ENCODE data around the gene NR4A2. TPM values are rescaled to one million over a fixed set of nuclear protein-coding genes. Genes with fewer than 3 reads are reported as not detected.
A peak's percentile ranks its signal among the peaks of the same experiment; 100 is the strongest.

The NR4A2 gene
- total RNA-seq, 2 donors from 2014 or later, result 1.0 to 5.9 TPM

DNA sequence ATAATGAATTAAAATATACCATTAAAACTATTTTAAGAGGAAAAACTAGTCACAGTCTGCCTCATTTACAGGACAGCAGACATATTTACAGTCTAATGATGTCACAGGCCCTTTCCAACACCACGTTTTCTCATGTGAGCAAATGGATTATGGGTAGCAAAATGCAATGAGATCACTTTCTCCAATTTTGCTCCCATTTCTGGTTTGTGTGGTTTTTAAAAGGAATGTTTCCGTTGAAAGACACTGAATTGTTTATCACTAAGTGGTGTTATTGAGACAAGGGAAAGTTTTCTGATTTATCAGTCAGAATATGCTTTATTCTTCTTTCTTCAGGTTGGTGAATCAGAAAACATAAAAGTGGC lies 11.4 kb upstream of the NR4A2 start:
- Histone ChIP-seq H3K9me3 (no peaks in the 10 kb centered on the region), H3K27ac (no peak overlapping the region), H3K4me1 (peaks cover 27% of the 10 kb centered on the region), H3K36me3 (replicated peaks in 1 of 2; ENCODE audit: insufficient read depth in 1 of 2, low read depth in 2 of 2) (no peaks in the 10 kb centered on the region), H3K4me3 (no peak overlapping the region), H3K27me3 (no peaks in the 10 kb centered on the region)
- 58 to 68% methylated on average over 2 of the region's 2 CpGs for WGBS, 2 donors
- TF ChIP-seq, protein P1, sequence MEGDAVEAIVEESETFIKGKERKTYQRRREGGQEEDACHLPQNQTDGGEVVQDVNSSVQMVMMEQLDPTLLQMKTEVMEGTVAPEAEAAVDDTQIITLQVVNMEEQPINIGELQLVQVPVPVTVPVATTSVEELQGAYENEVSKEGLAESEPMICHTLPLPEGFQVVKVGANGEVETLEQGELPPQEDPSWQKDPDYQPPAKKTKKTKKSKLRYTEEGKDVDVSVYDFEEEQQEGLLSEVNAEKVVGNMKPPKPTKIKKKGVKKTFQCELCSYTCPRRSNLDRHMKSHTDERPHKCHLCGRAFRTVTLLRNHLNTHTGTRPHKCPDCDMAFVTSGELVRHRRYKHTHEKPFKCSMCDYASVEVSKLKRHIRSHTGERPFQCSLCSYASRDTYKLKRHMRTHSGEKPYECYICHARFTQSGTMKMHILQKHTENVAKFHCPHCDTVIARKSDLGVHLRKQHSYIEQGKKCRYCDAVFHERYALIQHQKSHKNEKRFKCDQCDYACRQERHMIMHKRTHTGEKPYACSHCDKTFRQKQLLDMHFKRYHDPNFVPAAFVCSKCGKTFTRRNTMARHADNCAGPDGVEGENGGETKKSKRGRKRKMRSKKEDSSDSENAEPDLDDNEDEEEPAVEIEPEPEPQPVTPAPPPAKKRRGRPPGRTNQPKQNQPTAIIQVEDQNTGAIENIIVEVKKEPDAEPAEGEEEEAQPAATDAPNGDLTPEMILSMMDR (IDR thresholded peaks at IDR 0.05), result no peak
- TF ChIP-seq POLR2A (IDR thresholded peaks at IDR 0.05), result no peak
- intact Hi-C loops (cut with DNase I), result no loop called here
- DNase-seq (no peak), ATAC-seq (no peak)

DNA sequence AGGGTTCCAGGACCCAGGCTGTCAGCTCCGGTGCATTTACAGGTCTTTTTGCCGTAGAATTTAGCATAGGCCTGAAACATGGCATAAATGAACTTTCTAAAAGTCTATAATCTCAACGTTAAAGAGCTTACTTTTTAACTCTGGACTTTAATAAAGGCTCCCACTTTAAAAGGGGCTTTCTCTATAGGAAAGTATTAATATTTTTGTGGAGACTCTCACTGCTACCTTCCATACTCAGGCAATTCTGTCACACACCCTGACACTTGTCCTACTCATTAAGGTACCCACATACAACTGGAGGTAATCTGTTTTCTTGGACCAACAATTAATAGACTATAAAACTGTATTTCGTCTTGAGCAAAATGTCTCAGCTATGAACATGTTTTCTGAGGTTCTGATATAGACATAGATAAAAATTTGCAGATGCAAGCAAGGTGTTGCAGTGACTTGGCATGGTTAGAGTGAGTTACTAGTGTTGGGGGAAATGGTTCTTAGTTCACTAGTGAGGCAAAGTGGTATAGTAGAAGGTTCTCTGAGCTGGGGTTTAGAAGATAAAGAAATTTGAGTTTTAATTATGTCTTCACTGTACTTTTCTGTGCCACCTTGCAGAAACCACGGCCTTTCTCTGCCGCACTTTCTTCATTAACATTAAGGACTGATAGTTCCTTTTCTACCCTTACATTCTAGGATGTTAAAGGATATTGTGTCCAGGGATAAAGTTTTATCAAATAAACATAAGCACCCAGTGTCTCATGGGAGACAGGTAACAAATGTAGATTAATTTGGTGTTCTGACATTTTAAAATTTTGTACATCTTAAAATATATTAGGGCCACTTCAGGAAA lies 10.8 kb upstream of the NR4A2 start:
- Histone ChIP-seq H3K36me3 (replicated peaks in 1 of 2; ENCODE audit: insufficient read depth in 1 of 2, low read depth in 2 of 2) (no peaks in the 10 kb centered on the region), H3K9me3 (no peaks in the 10 kb centered on the region), H3K27me3 (no peaks in the 10 kb centered on the region), H3K27ac (peak overlapping the region; percentile 99 to 100 (median 100)), H3K4me1 (peaks cover 33% of the 10 kb centered on the region), H3K4me3 (peak overlapping the region; percentile 23 to 34)
- DNase-seq (no peak), ATAC-seq (no peak)
- TF ChIP-seq POLR2A (IDR thresholded peaks at IDR 0.05), result no peak
- TF ChIP-seq, protein P1 (IDR thresholded peaks at IDR 0.05), result no peak
- 33 to 36% methylated on average over 6 of the region's 6 CpGs for WGBS, 2 donors
- intact Hi-C loops (cut with DNase I), result no loop called here

DNA sequence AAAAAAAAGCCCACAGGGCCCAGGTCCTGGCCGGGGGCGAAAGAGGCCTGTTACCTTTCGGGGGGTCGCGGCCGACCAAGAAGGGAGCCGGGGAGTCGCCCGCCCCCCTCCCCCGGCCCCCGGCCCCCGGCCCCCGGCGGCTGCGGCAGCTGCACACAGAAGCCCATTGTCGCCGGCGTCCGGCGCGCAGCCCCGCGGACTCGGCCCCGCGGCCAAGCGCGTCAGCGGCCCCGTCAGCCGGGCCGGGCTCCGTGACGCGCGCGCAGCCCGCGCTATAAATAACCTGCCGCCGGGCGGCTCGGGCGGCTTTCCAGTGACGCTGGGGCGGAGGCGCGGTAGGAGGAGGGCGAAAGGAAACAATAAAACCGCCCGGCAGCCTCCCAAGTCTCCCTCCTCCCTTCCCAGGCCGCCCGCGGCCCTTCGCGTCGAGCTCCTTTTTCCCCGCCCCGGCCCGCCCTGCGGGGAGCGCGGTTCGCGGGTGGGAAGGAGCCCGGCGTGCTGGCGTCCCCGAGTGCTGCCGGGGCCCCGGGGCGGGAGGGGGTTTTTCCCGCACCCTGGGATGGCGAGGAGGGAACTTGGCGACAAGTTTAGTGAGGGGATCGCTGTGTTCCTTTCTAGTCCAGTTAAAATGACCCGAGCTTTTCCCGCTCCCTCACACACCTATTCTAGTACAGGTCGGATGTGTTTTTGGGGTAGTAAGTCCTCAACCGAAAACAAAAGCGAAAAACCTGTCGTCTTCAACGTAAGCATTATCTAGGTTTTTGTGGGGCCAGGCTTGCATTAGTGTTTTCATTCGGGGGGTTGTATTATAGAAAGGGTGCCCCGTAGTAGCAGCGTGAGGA lies 10.0 kb upstream of the NR4A2 start:
- 0 to 2% methylated on average over 26 to 66 of the region's 86 CpGs for WGBS, 2 donors
- H3K9me3 ChIP-seq, result no peaks in the 10 kb centered on the region
- no peaks in the 10 kb centered on the region for H3K36me3 ChIP-seq (replicated peaks in 1 of 2; ENCODE audit: insufficient read depth in 1 of 2, low read depth in 2 of 2)
- peak in 2 of 3 donors; percentile 4 to 90 for TF ChIP-seq POLR2A (IDR thresholded peaks at IDR 0.05)
- TF ChIP-seq, protein P1 (IDR thresholded peaks at IDR 0.05), result peak in 2 of 7 experiments; percentile 24 to 28
- H3K27ac ChIP-seq, result peak overlapping the region; percentile 99 to 100 (median 100)
- ATAC-seq (peak; percentile 88), DNase-seq (peak; percentile 96)
- H3K4me1 ChIP-seq, result peaks cover 40% of the 10 kb centered on the region
- intact Hi-C loops (cut with DNase I), result no loop called here
- H3K27me3 ChIP-seq, result no peaks in the 10 kb centered on the region
- peak overlapping the region; percentile 23 to 60 for H3K4me3 ChIP-seq

DNA sequence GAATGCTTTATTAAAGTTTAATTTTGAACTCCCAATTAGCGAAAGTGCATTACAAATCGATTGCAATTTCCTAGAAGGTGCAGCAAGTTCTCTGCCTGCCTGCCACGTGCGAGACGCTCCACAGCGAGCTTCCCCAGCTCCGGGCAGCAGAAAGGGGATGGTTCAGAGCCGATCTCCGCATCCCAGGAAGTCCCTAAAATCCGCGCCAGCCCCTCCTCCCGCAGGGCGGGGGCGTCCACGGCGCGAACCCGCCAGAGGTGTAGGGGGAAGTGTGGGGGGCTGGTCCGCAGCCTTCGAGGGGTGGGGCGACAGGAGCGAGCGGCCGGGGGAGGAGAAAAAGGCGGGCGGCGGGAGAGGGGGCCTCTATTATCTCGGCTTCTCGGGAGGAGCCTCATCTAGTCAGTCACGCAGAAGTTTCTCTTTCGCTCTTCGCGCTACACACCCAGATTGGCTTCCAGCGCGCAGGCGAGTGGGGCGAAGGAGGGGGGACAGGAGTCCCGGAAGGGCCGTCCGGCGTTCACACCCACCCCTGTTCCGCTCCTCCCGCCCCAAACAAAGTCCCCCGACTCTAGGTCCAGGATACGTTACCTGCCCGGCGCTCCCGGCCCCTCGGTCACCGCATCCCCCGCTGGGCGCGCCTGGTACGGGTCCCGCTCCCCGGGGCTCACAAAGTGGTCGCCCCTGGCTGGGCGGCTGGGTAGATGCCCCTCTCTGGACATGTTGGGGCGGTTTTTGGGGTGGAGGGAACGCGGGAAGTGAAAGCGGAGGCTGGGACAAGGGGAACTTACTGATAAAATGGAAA lies 9.1 kb upstream of the NR4A2 start:
- WGBS, 2 donors, result 0 to 1% methylated on average over 30 to 62 of the region's 62 CpGs
- intact Hi-C loops (cut with DNase I), result no loop called here

More for the DNA sequence above, 9.1 kb upstream of the NR4A2 start:
- DNase-seq, result peak; percentile 88 to 95 (median 88)
- H3K27me3 ChIP-seq, result no peaks in the 10 kb centered on the region
- no peaks in the 10 kb centered on the region for H3K9me3 ChIP-seq
- peaks cover 40% of the 10 kb centered on the region for H3K4me1 ChIP-seq
- peak overlapping the region; percentile 99 to 100 (median 100) for H3K27ac ChIP-seq
- peak; percentile 80 to 98 (median 96) for TF ChIP-seq POLR2A (IDR thresholded peaks at IDR 0.05)
- TF ChIP-seq, protein P1 (IDR thresholded peaks at IDR 0.05), result no peak
- no peaks in the 10 kb centered on the region for H3K36me3 ChIP-seq (replicated peaks in 1 of 2; ENCODE audit: insufficient read depth in 1 of 2, low read depth in 2 of 2)
- peak; percentile 79 for ATAC-seq
- peak overlapping the region; percentile 23 to 60 for H3K4me3 ChIP-seq

Measured in body of pancreas (tissue), 4 donors.